UCSD-AML1 (cell line): ENCODE data around the gene ELANE.

Experiments used
- DNase-seq: peaks from one replicate; lab custom pipeline; 2025; ENCODE audit not compliant: unreplicated experiment; lab: John Stamatoyannopoulos, UW

The ELANE gene

GRCh38 chr19:852136-853013 is at the start of gene ELANE:
Gene ELANE (plus strand): TSS chr19:852303. CDS start chr19:852329, 26 bp downstream.
- no peak for DNase-seq

GRCh38 chr19:802498-803098 is 49.5 kb upstream of the ELANE start:
- DNase-seq = no peak

DNA sequence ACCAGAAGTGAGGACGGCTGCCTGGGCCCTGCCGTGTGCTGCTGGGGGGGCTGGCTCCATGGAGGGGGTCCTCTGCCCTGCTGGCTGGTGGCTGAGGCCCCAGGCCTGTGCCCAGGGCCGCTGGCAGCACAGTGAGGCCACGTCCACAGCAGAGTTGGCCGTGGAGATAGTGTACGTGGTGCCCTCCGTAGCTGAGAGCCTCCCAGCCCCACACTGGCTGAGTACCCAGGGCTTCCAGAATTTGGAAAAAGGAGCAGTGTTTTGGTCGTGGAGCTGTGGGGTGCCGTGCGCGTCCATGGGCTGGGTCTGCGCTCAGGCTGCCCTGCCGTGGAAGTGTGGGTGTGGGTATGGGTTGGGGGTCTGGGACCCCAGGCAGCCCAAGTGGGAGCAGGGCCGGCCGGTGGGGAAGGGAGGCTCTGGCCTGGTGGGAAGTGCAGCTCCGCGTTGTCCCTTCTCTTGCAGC is 49.0 kb upstream of the ELANE start:
- no peak for DNase-seq

DNA sequence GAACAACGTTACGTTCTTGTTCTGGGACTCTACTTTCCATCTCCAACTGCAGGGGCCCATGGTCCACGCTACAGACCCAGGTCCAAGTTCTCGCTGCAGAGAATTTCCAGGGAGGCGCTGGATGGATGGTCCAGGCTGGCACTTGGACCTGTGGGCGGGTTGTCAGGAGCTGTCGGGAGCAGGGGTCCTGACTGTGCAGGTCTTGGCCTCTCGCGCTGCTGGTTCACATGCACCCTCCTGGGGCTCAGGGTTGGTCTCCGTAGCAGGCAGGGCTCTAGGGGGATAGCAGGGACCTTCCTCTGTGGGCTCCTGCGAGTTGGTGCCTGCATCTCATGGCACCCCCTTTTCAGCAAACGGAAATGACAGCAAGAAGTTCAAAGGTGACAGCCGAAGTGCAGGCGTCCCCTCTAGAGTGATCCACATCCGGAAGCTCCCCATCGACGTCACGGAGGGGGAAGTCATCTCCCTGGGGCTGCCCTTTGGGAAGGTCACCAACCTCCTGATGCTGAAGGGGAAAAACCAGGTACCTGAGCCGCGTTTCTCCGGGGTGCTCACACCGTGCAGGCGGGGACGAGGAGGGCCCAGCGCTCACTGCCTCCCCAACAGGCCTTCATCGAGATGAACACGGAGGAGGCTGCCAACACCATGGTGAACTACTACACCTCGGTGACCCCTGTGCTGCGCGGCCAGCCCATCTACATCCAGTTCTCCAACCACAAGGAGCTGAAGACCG is 48.3 kb upstream of the ELANE start:
- no peak for DNase-seq

- DNase-seq = no peak
These were observed 47.5 kb upstream of the ELANE start for GRCh38 chr19:804419-805165.

- DNase-seq = no peak
These were observed 46.9 kb upstream of the ELANE start for GRCh38 chr19:805166-805551.

- no peak for DNase-seq
These were observed 46.2 kb upstream of the ELANE start for GRCh38 chr19:805600-806550.

DNA sequence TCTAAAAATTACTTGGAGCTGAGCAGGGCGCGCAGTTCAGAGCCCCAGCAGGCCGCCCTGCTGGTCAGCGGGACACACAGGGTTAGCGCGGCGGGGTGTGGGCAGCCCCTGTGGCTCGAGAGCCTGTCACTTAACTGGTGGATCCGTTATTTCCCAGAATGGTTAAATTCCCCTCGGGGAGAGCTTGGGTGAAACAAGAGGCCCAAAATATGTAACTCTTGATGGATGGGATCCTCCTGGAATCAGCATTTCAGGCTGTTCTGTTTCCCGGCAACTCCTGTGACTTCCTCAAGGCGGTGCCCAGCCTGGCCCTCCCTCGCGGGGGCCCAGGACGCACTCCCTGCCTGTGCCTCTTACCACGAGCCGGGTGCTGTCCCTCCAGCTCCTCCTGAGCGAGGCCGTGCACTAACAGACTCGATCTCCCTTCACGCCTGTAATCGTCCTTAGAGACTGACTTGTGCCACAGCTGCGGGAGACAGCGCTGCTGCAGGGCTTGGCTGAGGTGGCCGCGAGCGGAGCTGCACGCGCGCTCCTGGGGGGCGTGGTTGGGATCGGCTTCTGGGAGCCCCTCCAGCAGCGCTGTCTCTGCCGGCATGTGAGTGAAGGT is 45.2 kb upstream of the ELANE start:
- no peak for DNase-seq

- no peak for DNase-seq
These were observed 44.3 kb upstream of the ELANE start for GRCh38 chr19:807627-808422.

DNA sequence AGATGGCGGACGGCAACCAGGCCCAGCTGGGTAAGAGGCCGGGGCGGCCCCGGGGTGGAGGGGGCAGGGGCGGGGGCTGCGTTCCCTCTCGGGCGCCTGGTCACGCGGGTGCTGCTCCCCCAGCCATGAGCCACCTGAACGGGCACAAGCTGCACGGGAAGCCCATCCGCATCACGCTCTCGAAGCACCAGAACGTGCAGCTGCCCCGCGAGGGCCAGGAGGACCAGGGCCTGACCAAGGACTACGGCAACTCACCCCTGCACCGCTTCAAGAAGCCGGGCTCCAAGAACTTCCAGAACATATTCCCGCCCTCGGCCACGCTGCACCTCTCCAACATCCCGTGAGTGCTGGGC is 43.7 kb upstream of the ELANE start:
- no peak for DNase-seq

- DNase-seq = no peak
These were observed 41.8 kb upstream of the ELANE start for GRCh38 chr19:810077-810855.

DNA sequence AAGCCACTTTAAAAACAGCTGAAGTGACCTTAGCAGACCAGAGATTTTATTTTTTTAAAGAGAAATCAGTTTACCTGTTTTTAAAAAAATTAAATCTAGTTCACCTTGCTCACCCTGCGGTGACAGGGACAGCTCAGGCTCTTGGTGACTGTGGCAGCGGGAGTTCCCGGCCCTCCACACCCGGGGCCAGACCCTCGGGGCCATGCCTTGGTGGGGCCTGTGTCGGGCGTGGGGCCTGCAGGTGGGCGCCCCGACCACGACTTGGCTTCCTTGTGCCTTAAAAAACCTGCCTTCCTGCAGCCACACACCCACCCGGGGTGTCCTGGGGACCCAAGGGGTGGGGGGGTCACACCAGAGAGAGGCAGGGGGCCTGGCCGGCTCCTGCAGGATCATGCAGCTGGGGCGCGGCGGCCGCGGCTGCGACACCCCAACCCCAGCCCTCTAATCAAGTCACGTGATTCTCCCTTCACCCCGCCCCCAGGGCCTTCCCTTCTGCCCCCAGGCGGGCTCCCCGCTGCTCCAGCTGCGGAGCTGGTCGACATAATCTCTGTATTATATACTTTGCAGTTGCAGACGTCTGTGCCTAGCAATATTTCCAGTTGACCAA is 41.1 kb upstream of the ELANE start:
- DNase-seq = no peak

DNA sequence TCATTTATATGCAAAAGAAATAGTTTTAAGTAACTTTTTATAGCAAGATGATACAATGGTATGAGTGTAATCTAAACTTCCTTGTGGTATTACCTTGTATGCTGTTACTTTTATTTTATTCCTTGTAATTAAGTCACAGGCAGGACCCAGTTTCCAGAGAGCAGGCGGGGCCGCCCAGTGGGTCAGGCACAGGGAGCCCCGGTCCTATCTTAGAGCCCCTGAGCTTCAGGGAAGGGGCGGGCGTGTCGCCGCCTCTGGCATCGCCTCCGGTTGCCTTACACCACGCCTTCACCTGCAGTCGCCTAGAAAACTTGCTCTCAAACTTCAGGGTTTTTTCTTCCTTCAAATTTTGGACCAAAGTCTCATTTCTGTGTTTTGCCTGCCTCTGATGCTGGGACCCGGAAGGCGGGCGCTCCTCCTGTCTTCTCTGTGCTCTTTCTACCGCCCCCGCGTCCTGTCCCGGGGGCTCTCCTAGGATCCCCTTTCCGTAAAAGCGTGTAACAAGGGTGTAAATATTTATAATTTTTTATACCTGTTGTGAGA is 40.5 kb upstream of the ELANE start:
- DNase-seq = no peak

DNA sequence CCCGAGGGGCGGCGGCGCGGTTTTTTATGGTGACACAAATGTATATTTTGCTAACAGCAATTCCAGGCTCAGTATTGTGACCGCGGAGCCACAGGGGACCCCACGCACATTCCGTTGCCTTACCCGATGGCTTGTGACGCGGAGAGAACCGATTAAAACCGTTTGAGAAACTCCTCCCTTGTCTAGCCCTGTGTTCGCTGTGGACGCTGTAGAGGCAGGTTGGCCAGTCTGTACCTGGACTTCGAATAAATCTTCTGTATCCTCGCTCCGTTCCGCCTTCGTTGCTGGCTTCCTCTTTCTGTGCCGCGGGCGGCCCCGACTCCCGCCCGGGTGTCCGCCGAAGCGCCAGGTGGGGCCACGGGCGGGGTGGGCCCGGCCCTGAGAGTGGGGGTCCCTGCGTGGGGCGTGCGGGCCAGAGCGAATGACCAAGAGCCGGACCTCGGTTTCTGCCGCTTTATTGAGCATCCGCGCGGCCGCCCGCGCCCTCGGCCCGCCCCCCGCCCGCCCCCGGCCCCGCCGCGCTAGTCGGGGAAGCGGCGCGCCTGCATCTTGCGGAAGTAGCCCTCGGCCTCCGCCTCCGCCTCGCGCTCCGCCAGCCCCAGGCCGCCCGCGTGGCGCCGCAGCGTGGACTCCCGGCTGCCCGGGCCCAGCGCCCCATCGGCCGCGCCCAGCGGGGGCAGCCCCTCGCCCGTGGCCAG is 39.9 kb upstream of the ELANE start:
- no peak for DNase-seq

- no peak for DNase-seq
These were observed 39.3 kb upstream of the ELANE start for GRCh38 chr19:812747-813218.
